Measurements from ENCODE around the gene WNT8B.

- TF ChIP-seq POLR2AphosphoS5 (IDR thresholded peaks at IDR 0.05): no peak
- no peak for TF ChIP-seq CTCF (IDR thresholded peaks at IDR 0.05)
- TF ChIP-seq POLR2A (IDR thresholded peaks at IDR 0.05): no peak
These were observed 56.7 kb downstream of the WNT8B start, which contains the start of gene SEC31B for GRCh38 chr10:100519311-100520051.

All from gastroesophageal sphincter (tissue), 3 donors.